Omental fat pad (tissue), 4 donors: ENCODE measurements around the gene KCTD17. TPM values are rescaled to one million over a fixed set of nuclear protein-coding genes. Genes with fewer than 3 reads are reported as not detected.

ENCODE experiments used
- ATAC-seq: fragments of 150-250 bp; one replicate; pipeline ENCODE4 v1.9.1; 2016; ENCODE audit warnings: mild to moderate bottlenecking, moderate library complexity; ENCODE audit not compliant: low FRiP score
- DNase-seq: peaks from one replicate; pipeline ENCODE4 v3.0.0-alpha.2; 2019; ENCODE audit warnings: low spot score
- CTCF ChIP-seq, 3 donors: fragments of 450-650 bp; IDR thresholded peaks; one replicate each; pipeline ENCODE4 v1.5.1; 2016 to 2017; ENCODE audit warnings: antibody characterized with exemption in 3 of 3, mild to moderate bottlenecking in 3 of 3, moderate library complexity in 2 of 3
- total RNA-seq, 4 donors: library from RNA; depleted of rRNA; stranded (reverse); fragments of >200 nt; gene quantifications; one replicate each; pipeline ENCODE4 v1.1.0, GENCODE V29; 2016

The KCTD17 gene
- total RNA-seq, 4 donors from 2014 or later: 6.2 to 17.3 (median 8.3) TPM

DNA sequence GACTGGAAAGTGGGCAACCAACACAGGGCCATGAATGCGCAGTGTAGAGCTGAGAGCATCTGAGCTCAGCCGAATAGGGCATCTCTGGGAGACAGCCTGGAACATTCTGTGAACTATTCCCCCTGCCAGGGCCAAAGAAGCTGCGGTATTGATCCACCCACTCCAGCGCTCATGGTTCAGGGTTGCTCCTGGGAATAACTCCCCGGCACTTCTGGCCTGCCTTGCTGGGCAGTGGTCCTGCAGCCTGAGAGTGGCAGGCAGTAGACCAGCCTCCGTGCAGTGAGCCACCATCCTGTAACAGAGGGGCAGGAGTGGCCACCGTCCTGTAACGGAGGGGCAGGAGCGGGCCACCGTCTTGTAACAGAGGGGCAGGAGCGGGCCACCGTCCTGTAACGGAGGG, 45.8 kb downstream of the KCTD17 start:
- TF ChIP-seq CTCF (IDR thresholded peaks at IDR 0.05): no peak
- ATAC-seq (no peak), DNase-seq (no peak)

- no peak for DNase-seq
- TF ChIP-seq CTCF (IDR thresholded peaks at IDR 0.05): no peak
- ATAC-seq: no peak
These were observed 47.5 kb downstream of the KCTD17 start for GRCh38 chr22:37098976-37099591.

- no peak for TF ChIP-seq CTCF (IDR thresholded peaks at IDR 0.05)
- ATAC-seq (no peak), DNase-seq (no peak)
These were observed 49.1 kb downstream of the KCTD17 start for GRCh38 chr22:37100589-37101127.

DNA sequence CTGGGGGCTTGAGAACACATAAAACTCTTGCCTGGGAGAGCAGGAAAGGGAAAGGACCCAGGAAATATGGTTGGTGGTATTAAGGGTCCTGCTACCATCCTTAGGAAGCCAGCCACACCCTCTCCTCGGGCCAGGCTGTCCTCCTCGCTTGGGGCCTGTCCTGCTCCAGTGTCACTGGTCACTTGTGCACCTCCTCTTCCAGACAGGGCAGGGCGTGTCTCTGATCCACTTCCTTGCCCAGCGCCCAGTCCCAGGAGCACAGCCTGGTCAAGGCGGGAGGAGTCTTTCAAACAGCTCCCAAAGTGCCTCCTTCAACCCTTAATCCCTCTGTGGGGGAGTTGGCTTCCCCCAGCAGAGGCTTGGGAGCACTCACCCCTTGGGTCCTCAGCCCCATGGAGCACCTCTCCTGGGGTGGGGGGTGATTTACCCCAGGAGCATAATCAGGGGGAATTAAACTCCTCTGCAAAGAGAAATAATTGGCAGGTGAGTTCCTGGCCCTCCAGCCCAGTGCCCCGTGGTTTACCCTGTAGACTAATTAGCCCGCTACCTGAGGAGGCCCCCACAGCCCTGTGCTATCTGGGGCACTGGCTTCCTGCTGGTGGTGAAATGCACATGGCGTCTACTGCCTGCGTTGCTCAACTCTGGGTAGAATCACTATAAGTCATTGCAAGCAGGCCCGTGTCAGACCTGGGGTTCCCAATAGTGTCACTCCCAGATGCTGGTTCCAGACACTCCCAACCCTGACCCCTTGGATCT, 49.9 kb downstream of the KCTD17 start:
- ATAC-seq (no peak), DNase-seq (no peak)
- TF ChIP-seq CTCF (IDR thresholded peaks at IDR 0.05): no peak

DNA sequence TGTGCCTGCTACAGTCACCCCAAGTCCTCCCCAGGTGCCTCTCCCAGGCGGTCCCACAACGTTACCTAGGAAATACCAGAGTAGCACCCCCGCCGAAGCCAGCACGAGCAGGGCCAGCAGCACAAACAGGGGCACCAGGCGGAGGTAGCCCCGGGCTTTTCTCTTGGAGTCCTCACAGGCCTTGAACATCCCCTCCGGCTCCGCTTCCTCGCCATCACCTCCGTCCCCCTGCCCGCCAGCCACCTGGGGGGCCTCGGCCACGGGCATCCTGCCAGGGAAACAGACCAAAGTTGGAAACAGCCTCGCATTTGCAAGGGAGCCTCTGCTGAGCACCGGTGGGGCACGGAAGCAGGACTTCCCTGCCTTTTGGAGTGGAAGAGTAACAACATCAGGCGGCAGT, 51.6 kb downstream of the KCTD17 start:
- DNase-seq (no peak), ATAC-seq (no peak)
- no peak for TF ChIP-seq CTCF (IDR thresholded peaks at IDR 0.05)

DNA sequence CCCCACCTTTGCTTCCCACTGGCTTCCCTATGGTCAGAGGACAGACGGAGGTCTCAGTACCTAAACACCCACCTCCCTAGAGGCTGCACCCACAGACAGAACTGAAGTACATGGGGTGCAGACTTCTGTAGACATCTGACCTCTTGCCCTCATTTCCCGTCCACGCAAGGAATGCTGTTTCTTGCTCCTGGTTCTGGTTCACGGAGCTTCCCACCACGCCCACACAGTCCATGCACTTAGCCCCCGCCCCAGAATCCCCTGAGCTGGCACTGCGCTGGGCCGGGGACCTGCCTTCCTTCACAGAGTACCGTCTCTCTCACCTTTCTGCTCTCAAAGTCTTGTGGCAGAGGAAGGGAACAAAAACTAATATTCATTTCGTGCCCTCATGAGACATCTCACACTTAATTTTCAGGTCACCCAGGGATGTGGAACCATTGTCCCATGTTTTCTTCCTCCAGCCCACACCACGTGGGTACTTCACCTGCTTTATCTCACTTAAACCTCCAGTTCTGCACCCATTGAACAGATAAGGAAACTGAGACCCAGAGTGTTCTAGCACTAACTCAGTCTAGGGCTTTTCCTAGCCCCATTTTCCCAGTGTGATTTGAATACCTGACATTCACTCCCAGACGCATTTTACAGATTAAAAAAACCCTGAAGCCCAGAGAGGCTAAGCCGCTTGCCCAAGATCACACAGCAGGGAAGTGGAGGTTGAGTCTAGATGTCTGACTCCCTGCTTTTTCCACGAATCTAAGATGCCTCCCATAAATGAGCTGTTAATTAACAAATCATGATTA, 52.3 kb downstream of the KCTD17 start:
- no peak for DNase-seq
- ATAC-seq: no peak
- no peak for TF ChIP-seq CTCF (IDR thresholded peaks at IDR 0.05)
